Cardiac ventricle fibroblast (primary cell): Measurements from ENCODE around the gene TXNDC12. TPM values are rescaled to one million over a fixed set of nuclear protein-coding genes. Genes with fewer than 3 reads are reported as not detected.

ENCODE experiments used
- total RNA-seq: library from RNA; depleted of rRNA; stranded (reverse); fragments of >200 nt; gene quantifications from 2 replicates; pipeline ENCODE4 v1.2.3, GENCODE V29; 2015

The TXNDC12 gene
- total RNA-seq = 36.4 and 40.4 TPM in 2 replicates

DNA sequence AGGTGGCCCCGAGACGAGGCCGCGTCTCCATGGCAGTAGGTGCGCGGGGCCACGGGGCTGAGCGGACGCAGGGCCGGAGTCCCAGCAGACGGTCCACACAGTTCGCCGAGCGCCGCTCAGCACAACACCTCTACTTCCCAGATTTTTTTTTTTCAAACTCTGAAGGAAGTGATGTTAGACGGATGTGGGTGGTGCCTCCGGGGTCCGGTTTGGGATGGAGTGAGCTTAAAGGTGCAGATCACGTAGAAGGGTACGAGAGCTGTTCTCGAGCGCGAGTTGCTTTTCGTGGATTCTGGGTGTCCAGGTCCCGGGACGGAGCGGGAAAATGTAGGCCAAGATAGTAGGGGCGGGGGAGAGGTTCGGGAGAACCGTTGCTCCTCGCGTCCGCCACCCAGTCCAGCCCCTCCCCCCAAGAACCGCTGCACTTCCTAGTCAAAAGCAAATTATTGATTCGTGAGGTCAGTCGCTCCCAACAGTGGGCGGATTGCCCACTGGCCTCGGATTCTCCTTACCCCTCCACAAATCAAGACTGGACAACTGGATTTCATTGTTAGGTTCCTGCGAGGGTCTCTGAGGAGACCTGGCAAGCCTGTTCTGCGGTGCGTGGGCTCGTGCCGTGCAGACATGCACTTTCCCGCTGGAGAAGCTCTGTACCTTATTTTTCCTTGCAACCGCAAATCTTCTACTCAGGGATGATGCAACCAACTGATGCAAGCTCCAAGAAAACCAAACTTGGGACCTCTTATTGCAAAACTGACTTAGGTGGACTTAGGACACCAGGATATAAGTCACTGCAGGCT, at the start of gene TXNDC12:
TSS of gene TXNDC12 (minus strand) at position 126 of the 800 bp plus-strand sequence. CDS start at position 31, 95 bp downstream.

DNA sequence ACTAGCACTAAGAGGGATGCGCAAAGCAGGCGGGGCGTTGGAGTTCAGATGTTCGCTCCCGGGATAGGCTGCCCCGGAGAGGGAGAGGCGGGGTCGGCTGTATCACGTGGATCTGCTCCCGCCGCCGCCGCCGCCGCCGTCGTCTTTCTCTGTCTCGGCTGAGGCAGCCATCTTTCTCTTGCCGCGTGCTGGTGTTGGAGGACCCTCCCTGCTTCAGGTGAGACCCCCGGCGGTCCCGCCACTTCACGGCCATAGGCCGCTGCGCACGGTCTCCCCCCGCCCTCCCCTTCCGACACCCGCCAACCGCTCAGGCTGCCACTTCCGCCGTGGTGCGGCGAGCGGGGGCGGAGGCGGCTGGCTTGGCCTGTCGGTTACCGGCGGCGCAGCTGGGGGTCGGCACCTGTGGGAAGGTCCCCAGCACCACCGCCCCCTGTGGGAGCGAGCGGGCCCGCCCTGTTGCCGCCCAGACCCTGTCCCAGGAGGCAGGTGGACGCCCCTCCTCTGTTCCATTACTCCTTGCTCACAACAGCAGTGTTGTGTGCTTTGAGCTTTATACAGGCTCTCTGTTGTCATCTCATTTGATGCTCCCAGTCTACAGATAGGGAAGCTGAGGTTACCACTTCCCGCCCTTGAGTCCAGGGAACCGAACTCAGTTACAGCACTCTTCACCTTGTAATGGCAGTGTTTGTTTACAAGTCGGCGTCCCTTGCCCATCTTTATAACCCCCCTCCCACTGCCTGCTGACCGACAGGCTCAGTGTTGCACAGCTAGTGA, 1.4 kb upstream of the TXNDC12 start, which contains the start of gene BTF3L4:
TSS of gene BTF3L4 (plus strand) at position 133 of the 774 bp plus-strand sequence. CDS start 3,553 bp downstream, outside the sequence.

DNA sequence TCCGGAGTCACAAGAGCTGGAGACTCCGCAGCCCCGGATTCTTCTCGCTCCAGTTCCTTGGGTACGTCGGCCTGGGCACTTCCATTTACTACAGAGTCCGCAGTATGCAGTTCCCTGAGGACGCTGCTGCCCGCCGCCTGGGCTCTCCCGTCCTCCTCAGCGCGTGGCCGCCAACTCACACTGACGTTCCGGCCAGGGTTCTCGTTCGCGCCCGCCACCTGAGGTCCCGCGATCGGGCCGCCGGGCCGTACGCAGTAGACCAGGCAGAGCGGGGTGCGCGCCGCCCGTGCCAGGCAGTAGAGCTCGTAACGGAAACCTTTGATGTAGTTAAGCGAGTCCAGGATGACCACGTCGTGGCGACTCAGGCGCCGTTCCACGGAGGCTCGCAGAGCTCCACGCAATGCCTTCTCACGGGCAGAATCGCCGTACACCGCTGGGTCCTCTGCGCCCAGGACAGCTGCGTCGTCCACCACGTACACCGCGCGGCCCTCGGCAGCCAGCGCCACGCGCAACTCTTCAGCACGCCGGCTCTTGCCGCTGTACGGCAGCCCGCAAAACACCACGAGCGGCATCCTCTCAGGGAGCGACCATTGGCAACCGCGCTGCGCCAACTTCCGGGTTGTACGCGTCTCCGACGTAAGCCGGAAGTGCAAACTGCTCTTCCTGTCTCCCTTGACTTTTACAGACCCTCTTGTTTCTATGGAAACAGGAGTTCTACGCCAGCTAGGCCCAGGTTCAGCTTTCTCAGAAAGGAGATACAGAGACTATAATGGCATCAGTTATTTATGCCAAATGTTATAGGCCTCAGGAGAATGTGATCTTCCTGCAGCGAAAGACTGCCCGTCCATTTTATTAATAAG, 21.6 kb downstream of the TXNDC12 start, which contains the start of gene KTI12:
TSS of gene KTI12 (minus strand) at position 621 of the 860 bp plus-strand sequence. CDS start at position 572, 49 bp downstream.

DNA sequence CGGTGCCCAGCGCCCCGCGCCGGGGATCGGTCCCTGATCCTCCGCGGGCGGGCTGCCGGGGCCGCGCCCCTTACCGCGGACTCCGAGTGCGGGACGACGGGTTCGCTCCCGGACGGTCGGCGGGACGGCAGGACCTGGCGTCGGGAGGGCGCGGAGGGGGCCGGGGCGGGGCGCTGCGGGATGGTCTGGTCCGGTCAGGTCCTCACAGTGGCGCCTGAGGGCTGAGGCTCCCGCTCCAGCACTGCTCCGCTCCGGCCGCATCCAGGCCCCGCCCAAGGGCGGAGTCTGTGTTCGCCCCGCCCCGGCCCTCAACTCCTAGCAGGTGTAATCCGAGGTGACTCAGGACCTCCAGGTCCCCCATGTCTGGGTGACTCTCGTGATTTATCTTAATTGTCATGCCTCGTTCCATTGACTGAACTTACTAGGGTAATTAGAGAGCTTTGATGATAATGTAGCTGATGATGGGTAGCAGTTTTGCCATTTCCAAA, 64.5 kb downstream of the TXNDC12 start, which contains the start of gene RAB3B:
TSS of gene RAB3B (minus strand) at position 223 of the 488 bp plus-strand sequence. CDS start 13,583 bp downstream, outside the sequence.

Other genes with a start within 250 kb of the TXNDC12 start
- 50.2 and 59.9 TPM in 2 replicates for gene NRDC, start 176.5 kb downstream of the TXNDC12 start, total RNA-seq
- 0.06 and 0.15 TPM in 2 replicates for gene RAB3B, start 64.5 kb downstream of the TXNDC12 start, total RNA-seq
- 9.9 and 10.4 TPM in 2 replicates for gene KTI12, start 21.4 kb downstream of the TXNDC12 start, total RNA-seq
- 40.4 and 45.4 TPM in 2 replicates for gene BTF3L4, start 1.1 kb upstream of the TXNDC12 start, total RNA-seq
- 15.4 and 17.7 TPM in 2 replicates for gene ZFYVE9, start 86.9 kb upstream of the TXNDC12 start, total RNA-seq